ENCODE data around the gene VPS51. TPM values are rescaled to one million over a fixed set of nuclear protein-coding genes. Genes with fewer than 3 reads are reported as not detected.
A peak's percentile ranks its signal among the peaks of the same experiment; 100 is the strongest.

Gene VPS51
- polyA plus RNA-seq, 10 donors: 75.4 to 150 (median 107) TPM

- DNase-seq: no peak
Measured at GRCh38 chr11:65104628-65105027, 8.6 kb downstream of the VPS51 start.

GRCh38 chr11:65107078-65107477 lies 11.1 kb downstream of the VPS51 start:
- DNase-seq: no peak

- DNase-seq: no peak
Measured at GRCh38 chr11:65107751-65108468, 11.9 kb downstream of the VPS51 start.

- DNase-seq: no peak
Measured at GRCh38 chr11:65108469-65109123, 12.6 kb downstream of the VPS51 start.

- DNase-seq: no peak
Measured at GRCh38 chr11:65109231-65110198, 13.5 kb downstream of the VPS51 start.

- DNase-seq: peak; percentile 72 to 92 (median 88)
Measured at GRCh38 chr11:65110354-65110861, 14.4 kb downstream of the VPS51 start.

GRCh38 chr11:65111159-65111743 lies 15.2 kb downstream of the VPS51 start:
- DNase-seq: no peak

- peak; percentile 86 to 95 (median 92) for DNase-seq
Measured at GRCh38 chr11:65111744-65112545, 15.9 kb downstream of the VPS51 start, which contains the start of gene TM7SF2. TSS of gene TM7SF2 (plus strand) at chr11:65111872. CDS start at chr11:65112016, 144 bp downstream.

- DNase-seq: peak in 1 of 3 donors; percentile 67
Measured at GRCh38 chr11:65112546-65113360, 16.7 kb downstream of the VPS51 start.

- DNase-seq: no peak
Measured at GRCh38 chr11:65113361-65113756, 17.3 kb downstream of the VPS51 start.

GRCh38 chr11:65113839-65114238 lies 17.8 kb downstream of the VPS51 start:
- DNase-seq: no peak

- DNase-seq: no peak
Measured at GRCh38 chr11:65114538-65115171, 18.6 kb downstream of the VPS51 start.

GRCh38 chr11:65115361-65116082 lies 19.5 kb downstream of the VPS51 start:
- DNase-seq: no peak

- DNase-seq: no peak
Measured at GRCh38 chr11:65116370-65117205, 20.6 kb downstream of the VPS51 start.

- peak; percentile 99 to 100 (median 99) for DNase-seq
Measured at GRCh38 chr11:65117206-65118096, 21.4 kb downstream of the VPS51 start, which contains the start of gene ZNHIT2. TSS of gene ZNHIT2 (minus strand) at chr11:65117701. CDS start at chr11:65117653, 48 bp downstream.
